Testis (tissue), 3 donors: ENCODE results near the gene BICD2. TPM values are rescaled to one million over a fixed set of nuclear protein-coding genes. Genes with fewer than 3 reads are reported as not detected.

Experiments used
- DNase-seq: peaks from one replicate; pipeline ENCODE4 v3.0.0-alpha.2; 2019
- H3K27ac ChIP-seq, 2 donors: fragments of 200-600 bp; sonication (generic); one replicate each; pipeline ENCODE4 v1.5.1; 2019
- H3K27me3 ChIP-seq: fragments of 200-600 bp; sonication (generic); one replicate; pipeline ENCODE4 v1.5.1; 2019
- H3K36me3 ChIP-seq: fragments of 200-600 bp; sonication (generic); one replicate; pipeline ENCODE4 v1.5.1; 2017; ENCODE audit warnings: low read depth; ENCODE audit errors: missing control alignments
- H3K4me1 ChIP-seq: fragments of 200-600 bp; sonication (generic); one replicate; pipeline ENCODE4 v1.5.1; 2019
- H3K4me3 ChIP-seq, 2 donors: fragments of 200-600 bp; sonication (generic); one replicate each; pipeline ENCODE4 v1.5.1; 2017 to 2019
- H3K9me3 ChIP-seq: fragments of 200-600 bp; sonication (generic); one replicate; pipeline ENCODE4 v1.5.1; 2017
- POLR2A ChIP-seq: fragments of 450-650 bp; IDR thresholded peaks from one replicate; pipeline ENCODE4 v1.6.1; 2017; ENCODE audit warnings: antibody characterized with exemption, mild to moderate bottlenecking, moderate library complexity
- WGBS, 2 donors: methylation state at CpG; one replicate each; pipeline ENCODE4 v1.1.5; 2018; 5-methylcytosine and 5-hydroxymethylcytosine counted together
- intact Hi-C: fragments of 100-400 bp; cut with DNase I; formaldehyde crosslinking; loops from one replicate; pipeline ENCODE4 v1.15.1; 2023; ENCODE audit warnings: low total_unique reads
- polyA plus RNA-seq: library from polyadenylated mRNA; stranded (reverse); fragments of 350-450 nt; fragmentation: Illumina TruSeq; extraction: RNeasy Lipid Tissue Mini Kit (QIAGEN cat#74804); gene quantifications from one replicate; pipeline ENCODE4 v1.2.3, GENCODE V29; 2014; ENCODE audit warnings: low read depth, low replicate concordance; ENCODE audit not compliant: insufficient read depth
- total RNA-seq, 2 donors: library from RNA; depleted of rRNA; stranded (reverse); fragments of >200 nt; gene quantifications; one replicate each; pipeline ENCODE4 v1.2.3, GENCODE V29; 2016
- TF ChIP-seq, protein P1 (sequence below), 3 experiments: fragments of 450-650 bp in 2 of 3; fragments of 200-600 bp in 1 of 3; sonication (generic) in 1 of 3; IDR thresholded peaks; one replicate each; pipeline ENCODE4 v1.5.1; 2016 to 2019; ENCODE audit warnings: antibody characterized with exemption in 3 of 3, mild to moderate bottlenecking in 2 of 3, moderate library complexity in 1 of 3

BICD2 gene
- total and polyA plus RNA-seq, 3 donors from 2014 or later: 24.0 to 55.7 (median 48.0) TPM

DNA sequence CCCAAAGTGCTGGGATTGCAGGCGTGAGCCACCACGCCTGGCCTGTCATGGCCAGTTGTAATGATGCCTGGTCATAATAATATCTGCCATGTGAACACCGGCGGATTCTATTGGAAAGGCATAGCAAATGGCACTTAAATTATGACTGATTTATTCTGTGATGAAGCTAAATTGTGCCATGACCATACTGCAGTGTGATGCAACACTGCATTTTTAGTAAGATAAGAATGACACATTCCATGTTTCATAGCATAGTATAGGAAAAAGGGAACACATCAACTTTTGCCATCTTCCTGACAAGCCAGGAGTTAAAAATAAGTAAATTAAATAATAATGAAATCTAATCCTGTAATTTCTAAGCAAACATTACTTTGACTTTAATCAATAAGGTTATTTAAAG, 30.4 kb upstream of the BICD2 start:
- WGBS, 2 donors: 90 to 95% methylated on average over 4 of the region's 4 CpGs
- Histone ChIP-seq H3K27ac (no peak overlapping the region), H3K27me3 (no peaks in the 10 kb centered on the region), H3K4me1 (no peaks in the 10 kb centered on the region), H3K36me3 (no peaks in the 10 kb centered on the region), H3K4me3 (no peak overlapping the region), H3K9me3 (no peaks in the 10 kb centered on the region)
- TF ChIP-seq, protein P1, sequence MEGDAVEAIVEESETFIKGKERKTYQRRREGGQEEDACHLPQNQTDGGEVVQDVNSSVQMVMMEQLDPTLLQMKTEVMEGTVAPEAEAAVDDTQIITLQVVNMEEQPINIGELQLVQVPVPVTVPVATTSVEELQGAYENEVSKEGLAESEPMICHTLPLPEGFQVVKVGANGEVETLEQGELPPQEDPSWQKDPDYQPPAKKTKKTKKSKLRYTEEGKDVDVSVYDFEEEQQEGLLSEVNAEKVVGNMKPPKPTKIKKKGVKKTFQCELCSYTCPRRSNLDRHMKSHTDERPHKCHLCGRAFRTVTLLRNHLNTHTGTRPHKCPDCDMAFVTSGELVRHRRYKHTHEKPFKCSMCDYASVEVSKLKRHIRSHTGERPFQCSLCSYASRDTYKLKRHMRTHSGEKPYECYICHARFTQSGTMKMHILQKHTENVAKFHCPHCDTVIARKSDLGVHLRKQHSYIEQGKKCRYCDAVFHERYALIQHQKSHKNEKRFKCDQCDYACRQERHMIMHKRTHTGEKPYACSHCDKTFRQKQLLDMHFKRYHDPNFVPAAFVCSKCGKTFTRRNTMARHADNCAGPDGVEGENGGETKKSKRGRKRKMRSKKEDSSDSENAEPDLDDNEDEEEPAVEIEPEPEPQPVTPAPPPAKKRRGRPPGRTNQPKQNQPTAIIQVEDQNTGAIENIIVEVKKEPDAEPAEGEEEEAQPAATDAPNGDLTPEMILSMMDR (IDR thresholded peaks at IDR 0.05): no peak
- TF ChIP-seq POLR2A: no peak
- no peak for DNase-seq
- intact Hi-C loops: no loop called here

DNA sequence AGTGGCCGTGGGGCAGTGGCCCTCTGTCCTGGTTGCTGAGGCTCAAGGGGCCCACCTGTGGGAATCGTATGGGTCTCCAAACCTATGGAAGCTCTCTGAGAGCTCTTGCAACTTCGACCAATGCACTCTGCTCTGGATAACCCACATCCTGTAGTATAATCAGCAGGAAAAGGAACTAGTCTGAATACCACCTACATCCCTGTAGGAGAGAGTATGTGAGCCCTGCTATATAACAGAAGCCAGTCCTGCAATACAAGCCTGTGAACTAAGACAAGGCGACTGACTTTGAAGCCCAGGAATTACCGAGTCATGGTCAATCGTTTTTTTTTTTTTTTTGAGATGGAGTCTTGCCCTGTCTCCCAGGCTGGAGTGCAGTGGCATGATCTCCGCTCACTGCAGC, 29.8 kb upstream of the BICD2 start:
- Histone ChIP-seq H3K4me3 (no peak overlapping the region), H3K27me3 (no peaks in the 10 kb centered on the region), H3K27ac (no peak overlapping the region), H3K9me3 (no peaks in the 10 kb centered on the region), H3K4me1 (no peaks in the 10 kb centered on the region), H3K36me3 (no peaks in the 10 kb centered on the region)
- TF ChIP-seq, protein P1 (IDR thresholded peaks at IDR 0.05): no peak
- no peak for TF ChIP-seq POLR2A
- intact Hi-C loops: no loop called here
- WGBS, 2 donors: 80 to 86% methylated on average over 7 of the region's 7 CpGs
- no peak for DNase-seq

DNA sequence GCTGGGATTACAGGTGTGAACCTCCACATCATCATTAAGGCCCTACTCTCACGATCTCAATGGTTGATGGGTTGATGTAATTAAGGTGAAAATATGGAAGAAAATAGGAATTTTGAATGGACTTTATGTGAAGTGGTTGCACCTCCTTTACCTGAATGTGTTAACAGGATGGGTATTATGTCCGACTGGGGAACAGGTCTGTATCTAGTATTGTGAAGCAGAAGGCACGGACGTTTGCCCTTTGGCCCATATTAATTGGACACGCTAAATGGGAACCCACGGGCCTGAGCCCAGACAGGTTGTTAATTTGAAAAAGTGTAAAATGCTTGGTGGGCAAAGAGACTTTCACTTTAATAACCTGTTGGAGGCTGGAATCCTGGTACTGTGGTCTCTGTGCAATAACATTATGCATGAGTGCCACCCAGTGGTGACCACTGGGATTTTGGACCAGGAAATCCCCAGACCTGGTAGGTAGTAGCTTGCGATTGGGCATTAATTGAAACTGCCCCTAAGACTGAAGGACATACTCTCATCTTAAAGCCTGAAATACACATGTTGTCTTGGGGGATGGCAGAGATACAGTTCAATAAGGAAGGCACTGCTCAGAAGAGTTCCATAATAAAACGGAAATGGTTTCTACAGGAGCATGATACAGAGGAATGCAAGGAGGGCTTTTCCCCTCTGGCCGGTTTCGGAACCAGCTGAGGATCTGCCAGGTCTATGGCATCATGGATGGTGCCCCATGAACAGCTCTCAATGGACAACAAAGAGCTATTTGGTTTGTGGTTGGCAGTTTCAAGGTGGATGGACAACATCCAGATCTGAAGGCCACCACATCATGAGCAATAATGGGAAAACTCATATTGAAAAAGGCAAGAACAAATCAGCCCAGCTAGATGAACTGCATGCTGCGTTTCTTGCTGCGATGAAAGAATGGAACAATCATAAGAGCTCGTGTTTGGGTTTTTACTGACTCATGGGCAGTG, 26.2 kb upstream of the BICD2 start:
- TF ChIP-seq POLR2A: no peak
- TF ChIP-seq, protein P1 (IDR thresholded peaks at IDR 0.05): peak; percentile 77 to 82 (median 79)
- intact Hi-C loops: no loop called here
- Histone ChIP-seq H3K27me3 (no peaks in the 10 kb centered on the region), H3K4me3 (no peak overlapping the region), H3K9me3 (no peaks in the 10 kb centered on the region), H3K4me1 (no peaks in the 10 kb centered on the region), H3K36me3 (no peaks in the 10 kb centered on the region), H3K27ac (no peak overlapping the region)
- DNase-seq: peak; percentile 87
- WGBS, 2 donors: 49 to 55% methylated on average over 13 of the region's 13 CpGs

DNA sequence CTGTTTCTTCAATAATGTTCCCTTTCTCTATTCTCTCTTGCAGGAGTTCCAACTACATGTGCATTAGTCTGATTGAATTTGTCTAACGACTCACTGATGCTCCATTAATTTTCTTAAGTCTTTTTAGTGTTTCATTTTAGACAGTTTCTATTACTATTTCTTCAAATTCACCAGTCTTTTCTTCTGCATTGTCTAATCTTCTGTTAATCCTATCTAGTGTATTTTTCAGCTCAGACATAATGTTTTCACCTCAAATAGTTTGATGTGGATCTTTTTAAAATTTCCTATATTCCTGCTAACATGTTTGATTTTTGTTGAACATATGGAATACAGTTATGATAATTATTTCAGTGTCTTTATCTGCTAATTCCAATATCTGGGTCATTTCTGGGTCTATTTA, 21.7 kb upstream of the BICD2 start:
- Histone ChIP-seq H3K27me3 (no peaks in the 10 kb centered on the region), H3K4me3 (no peak overlapping the region), H3K27ac (no peak overlapping the region), H3K4me1 (no peaks in the 10 kb centered on the region), H3K36me3 (no peaks in the 10 kb centered on the region), H3K9me3 (no peaks in the 10 kb centered on the region)
- WGBS, 2 donors: 61 to 82% methylated on average over 1 of the region's 1 CpG
- no peak for DNase-seq
- TF ChIP-seq POLR2A: no peak
- TF ChIP-seq, protein P1 (IDR thresholded peaks at IDR 0.05): no peak
- intact Hi-C loops: loop anchor here (5.0 kb wide), 1 partner anchor 69 kb away; no protein-coding TSS in a partner anchor
